Uterus (tissue), 4 donors: ENCODE measurements around the gene ASAP2. TPM values are rescaled to one million over a fixed set of nuclear protein-coding genes. Genes with fewer than 3 reads are reported as not detected.
A peak's percentile ranks its signal among the peaks of the same experiment; 100 is the strongest.

Experiments used
- DNase-seq, 2 donors: peaks; one replicate each; pipeline ENCODE4 v3.0.0-alpha.2; 2019 to 2020
- H3K27ac ChIP-seq, 2 donors: fragments of 200-600 bp; sonication (generic); 1 replicate in 1 of 2; 2 replicates in 1 of 2; pipeline ENCODE4 v1.5.1; 2016 to 2018
- H3K27me3 ChIP-seq, 2 donors: fragments of 200-600 bp; sonication (generic); one replicate each; pipeline ENCODE4 v1.5.1; 2018 to 2019; ENCODE audit warnings: control low read depth in 1 of 2
- H3K36me3 ChIP-seq, 2 donors: fragments of 200-600 bp; sonication (generic); one replicate each; pipeline ENCODE4 v1.5.1; 2019; ENCODE audit warnings: control low read depth in 1 of 2
- H3K4me1 ChIP-seq, 2 donors: fragments of 200-600 bp; sonication (generic); one replicate each; pipeline ENCODE4 v1.5.1; 2018 to 2019; ENCODE audit warnings: control low read depth in 1 of 2
- H3K4me3 ChIP-seq, 2 donors: fragments of 200-600 bp; sonication (generic); 1 replicate in 1 of 2; 2 replicates in 1 of 2; pipeline ENCODE4 v1.5.1; 2018 to 2019; ENCODE audit warnings: mild to moderate bottlenecking in 1 of 2
- H3K9me3 ChIP-seq, 2 donors: fragments of 200-600 bp; sonication (generic); one replicate each; pipeline ENCODE4 v1.5.1; 2019; ENCODE audit warnings: control low read depth in 1 of 2
- CTCF ChIP-seq, 4 experiments: fragments of 200-600 bp in 2 of 4; fragments of 450-650 bp in 2 of 4; sonication (generic) in 2 of 4; IDR thresholded peaks; one replicate each; pipeline ENCODE4 v1.5.1; 2016 to 2019; ENCODE audit warnings: antibody characterized with exemption in 4 of 4, mild to moderate bottlenecking in 2 of 4, moderate library complexity in 1 of 4
- POLR2A ChIP-seq, 2 donors: fragments of 450-650 bp; IDR thresholded peaks; one replicate each; pipeline ENCODE4 v1.6.1; 2016; ENCODE audit warnings: antibody characterized with exemption in 2 of 2, mild to moderate bottlenecking in 1 of 2, moderate library complexity in 1 of 2
- intact Hi-C: fragments of 100-400 bp; cut with DNase I; formaldehyde crosslinking; loops from one replicate; pipeline ENCODE4 v1.15.1; 2023; ENCODE audit warnings: low total_unique reads
- total RNA-seq, 4 donors: library from RNA; depleted of rRNA in 3 of 4; stranded (reverse); fragments of >200 nt in 3 of 4; gene quantifications; one replicate each; pipeline versions ENCODE4 v1.1.0 to v1.2.4, GENCODE V29; 2014 to 2023
- donor health status: DM: yes; HTN: yes; CAD: no.

The ASAP2 gene
- total RNA-seq, 4 donors from 2014 or later = 24.3 to 55.5 (median 31.3) TPM

- Histone ChIP-seq H3K4me3 (no peak overlapping the region), H3K4me1 (peaks cover 5% of the 10 kb centered on the region in 2 donors), H3K36me3 (no peaks in the 10 kb centered on the region), H3K9me3 (no peaks in the 10 kb centered on the region), H3K27ac (peak overlapping the region; percentile 78 to 89), H3K27me3 (no peaks in the 10 kb centered on the region)
- peak; percentile 65 to 70 for DNase-seq
- peak in 1 of 2 donors; percentile 15 for TF ChIP-seq POLR2A (IDR thresholded peaks at IDR 0.05)
- TF ChIP-seq CTCF (IDR thresholded peaks at IDR 0.05) = peak in 1 of 4 experiments; percentile 13
- intact Hi-C loops = loop anchor here (10.0 kb wide), 1 partner anchor 106 kb away; the partner anchor contains the start of gene ASAP2
Observed at GRCh38 chr2:9310377-9310776, 103.8 kb downstream of the ASAP2 start.

- Histone ChIP-seq H3K36me3 (no peaks in the 10 kb centered on the region), H3K9me3 (no peaks in the 10 kb centered on the region), H3K27ac (peak overlapping the region; percentile 78 to 89), H3K27me3 (no peaks in the 10 kb centered on the region), H3K4me1 (peaks cover 5% of the 10 kb centered on the region in 2 donors), H3K4me3 (no peak overlapping the region)
- TF ChIP-seq POLR2A (IDR thresholded peaks at IDR 0.05) (no peak), CTCF (IDR thresholded peaks at IDR 0.05) (no peak)
- no peak for DNase-seq
- intact Hi-C loops = loop anchor here (10.0 kb wide), 1 partner anchor 106 kb away; the partner anchor contains the start of gene ASAP2
Observed at GRCh38 chr2:9310798-9311197, 104.2 kb downstream of the ASAP2 start.

- H3K4me1 ChIP-seq = peaks cover 5% of the 10 kb centered on the region in 2 donors
- no peak overlapping the region for H3K4me3 ChIP-seq
- no peaks in the 10 kb centered on the region for H3K27me3 ChIP-seq
- intact Hi-C loops = loop anchor here (10.0 kb wide), 1 partner anchor 107 kb away; the partner anchor contains the start of gene ASAP2
- H3K27ac ChIP-seq = peak overlapping the region; percentile 78 to 89
- peak; percentile 69 to 73 for DNase-seq
- TF ChIP-seq POLR2A (IDR thresholded peaks at IDR 0.05) = no peak
- TF ChIP-seq CTCF (IDR thresholded peaks at IDR 0.05) = no peak
- H3K9me3 ChIP-seq = no peaks in the 10 kb centered on the region
- H3K36me3 ChIP-seq = no peaks in the 10 kb centered on the region
Observed at GRCh38 chr2:9311488-9311887, 104.9 kb downstream of the ASAP2 start.

GRCh38 chr2:9312591-9312990, 106.0 kb downstream of the ASAP2 start:
- TF ChIP-seq POLR2A (IDR thresholded peaks at IDR 0.05) = no peak
- Histone ChIP-seq H3K9me3 (no peaks in the 10 kb centered on the region), H3K27me3 (no peaks in the 10 kb centered on the region), H3K4me3 (no peak overlapping the region), H3K4me1 (peaks cover 5% of the 10 kb centered on the region in 2 donors), H3K36me3 (no peaks in the 10 kb centered on the region), H3K27ac (peak overlapping the region; percentile 78 to 89)
- intact Hi-C loops = loop anchor here (10.0 kb wide), 1 partner anchor 108 kb away; the partner anchor contains the start of gene ASAP2
- no peak for DNase-seq

- TF ChIP-seq POLR2A (IDR thresholded peaks at IDR 0.05) (no peak), CTCF (IDR thresholded peaks at IDR 0.05) (no peak)
- Histone ChIP-seq H3K27ac (no peak overlapping the region), H3K27me3 (no peaks in the 10 kb centered on the region), H3K4me3 (no peak overlapping the region), H3K4me1 (peaks cover 5% of the 10 kb centered on the region in 2 donors), H3K9me3 (no peaks in the 10 kb centered on the region), H3K36me3 (no peaks in the 10 kb centered on the region)
- intact Hi-C loops = loop anchor here (10.0 kb wide), 1 partner anchor 109 kb away; the partner anchor contains the start of gene ASAP2
- no peak for DNase-seq
Observed at GRCh38 chr2:9313443-9313842, 106.8 kb downstream of the ASAP2 start.
